NCI-H146 treated with DMSO at 0.1 percent for 48 hours (cell line): ENCODE measurements around the gene EN1.

Source experiments
- DNase-seq: peaks from one replicate; lab custom pipeline; 2025; ENCODE audit not compliant: unreplicated experiment; lab: John Stamatoyannopoulos, UW

The EN1 gene

GRCh38 chr2:118843483-118844132, 3.8 kb downstream of the EN1 start:
- DNase-seq, result no peak

- no peak for DNase-seq
Measured at GRCh38 chr2:118842661-118843482, 4.6 kb downstream of the EN1 start.

- no peak for DNase-seq
Measured at GRCh38 chr2:118841828-118842461, 5.5 kb downstream of the EN1 start.

- DNase-seq, result no peak
Measured at GRCh38 chr2:118841450-118841827, 6.0 kb downstream of the EN1 start.

GRCh38 chr2:118838741-118839455, 8.6 kb downstream of the EN1 start:
- no peak for DNase-seq

GRCh38 chr2:118837621-118838020, 9.8 kb downstream of the EN1 start:
- DNase-seq, result no peak

- no peak for DNase-seq
Measured at GRCh38 chr2:118837067-118837466, 10.4 kb downstream of the EN1 start.

GRCh38 chr2:118836411-118836930, 11.0 kb downstream of the EN1 start:
- DNase-seq, result no peak

- DNase-seq, result no peak
Measured at GRCh38 chr2:118835746-118836410, 11.6 kb downstream of the EN1 start.

- DNase-seq, result no peak
Measured at GRCh38 chr2:118834901-118835745, 12.3 kb downstream of the EN1 start.

GRCh38 chr2:118834440-118834810, 13.0 kb downstream of the EN1 start:
- DNase-seq, result no peak

GRCh38 chr2:118833716-118834439, 13.6 kb downstream of the EN1 start:
- DNase-seq, result no peak

GRCh38 chr2:118832791-118833715, 14.4 kb downstream of the EN1 start:
- DNase-seq, result no peak

- no peak for DNase-seq
Measured at GRCh38 chr2:118832071-118832790, 15.2 kb downstream of the EN1 start.

- no peak for DNase-seq
Measured at GRCh38 chr2:118830881-118831280, 16.6 kb downstream of the EN1 start.

GRCh38 chr2:118830118-118830517, 17.3 kb downstream of the EN1 start:
- no peak for DNase-seq

GRCh38 chr2:118826093-118826492, 21.4 kb downstream of the EN1 start:
- DNase-seq, result no peak
